ENCODE data around the gene PCBP3.

Gene PCBP3

GRCh38 chr21:45910548-45911221 is 267.2 kb downstream of the PCBP3 start:
- DNase-seq (ENCODE audit: low read depth), result no peak

GRCh38 chr21:45911806-45912325 is 268.3 kb downstream of the PCBP3 start:
- no peak for DNase-seq (ENCODE audit: low read depth)

GRCh38 chr21:45912611-45913417 is 269.3 kb downstream of the PCBP3 start:
- no peak for DNase-seq (ENCODE audit: low read depth)

- DNase-seq (ENCODE audit: low read depth), result no peak
Measured at GRCh38 chr21:45913418-45913765, 269.9 kb downstream of the PCBP3 start.

GRCh38 chr21:45913886-45914285 is 270.4 kb downstream of the PCBP3 start:
- no peak for DNase-seq (ENCODE audit: low read depth)

- no peak for DNase-seq (ENCODE audit: low read depth)
Measured at GRCh38 chr21:45914321-45914845, 270.9 kb downstream of the PCBP3 start.

- no peak for DNase-seq (ENCODE audit: low read depth)
Measured at GRCh38 chr21:45916011-45916840, 272.7 kb downstream of the PCBP3 start.

GRCh38 chr21:45917241-45917640 is 273.7 kb downstream of the PCBP3 start:
- DNase-seq (ENCODE audit: low read depth), result no peak

- no peak for DNase-seq (ENCODE audit: low read depth)
Measured at GRCh38 chr21:45918011-45918410, 274.5 kb downstream of the PCBP3 start.

- no peak for DNase-seq (ENCODE audit: low read depth)
Measured at GRCh38 chr21:45918835-45919447, 275.4 kb downstream of the PCBP3 start.

GRCh38 chr21:45919593-45919992 is 276.1 kb downstream of the PCBP3 start:
- DNase-seq (ENCODE audit: low read depth), result no peak

GRCh38 chr21:45920824-45921600 is 277.5 kb downstream of the PCBP3 start:
- DNase-seq (ENCODE audit: low read depth), result peak; percentile 20

- no peak for DNase-seq (ENCODE audit: low read depth)
Measured at GRCh38 chr21:45921917-45922316, 278.4 kb downstream of the PCBP3 start.

GRCh38 chr21:45922648-45923047 is 279.1 kb downstream of the PCBP3 start:
- DNase-seq (ENCODE audit: low read depth), result no peak

GRCh38 chr21:45923146-45923545 is 279.6 kb downstream of the PCBP3 start:
- DNase-seq (ENCODE audit: low read depth), result peak; percentile 59

GRCh38 chr21:45926281-45926680 is 282.8 kb downstream of the PCBP3 start:
- DNase-seq (ENCODE audit: low read depth), result no peak

- no peak for DNase-seq (ENCODE audit: low read depth)
Measured at GRCh38 chr21:45927032-45927431, 283.5 kb downstream of the PCBP3 start.

- DNase-seq (ENCODE audit: low read depth), result no peak
Measured at GRCh38 chr21:45927851-45928850, 284.6 kb downstream of the PCBP3 start.

GRCh38 chr21:45929449-45929848 is 285.9 kb downstream of the PCBP3 start:
- no peak for DNase-seq (ENCODE audit: low read depth)
